HG03039 (cell line): ENCODE results near the gene EGLN1.
A peak's percentile ranks its signal among the peaks of the same experiment; 100 is the strongest.

Experiments
- ATAC-seq: cut with Tn5 transposase; IDR thresholded peaks from one replicate; pipeline ENCODE4 v1.9.1; 2021; ENCODE audit warnings: mild to moderate bottlenecking, moderate library complexity; ENCODE audit not compliant: unreplicated experiment

The EGLN1 gene

GRCh38 chr1:231422798-231423309 is 767 bp upstream of the EGLN1 start:
- no peak for ATAC-seq

GRCh38 chr1:231421546-231421970 is 529 bp downstream of the EGLN1 start:
- ATAC-seq: peak; percentile 24

- ATAC-seq: peak; percentile 5
Measured at GRCh38 chr1:231420959-231421545, 1.0 kb downstream of the EGLN1 start.

- ATAC-seq: no peak
Measured at GRCh38 chr1:231420299-231420958, 1.7 kb downstream of the EGLN1 start.

GRCh38 chr1:231419738-231420298 is 2.3 kb downstream of the EGLN1 start:
- ATAC-seq: no peak

- ATAC-seq: no peak
Measured at GRCh38 chr1:231419147-231419546, 2.9 kb downstream of the EGLN1 start.

- ATAC-seq: no peak
Measured at GRCh38 chr1:231418741-231419107, 3.4 kb downstream of the EGLN1 start.

GRCh38 chr1:231418101-231418740 is 3.9 kb downstream of the EGLN1 start:
- no peak for ATAC-seq

GRCh38 chr1:231417513-231417912 is 4.6 kb downstream of the EGLN1 start:
- ATAC-seq: no peak

GRCh38 chr1:231416901-231417300 is 5.2 kb downstream of the EGLN1 start:
- no peak for ATAC-seq

- ATAC-seq: no peak
Measured at GRCh38 chr1:231415018-231415583, 7.0 kb downstream of the EGLN1 start.

GRCh38 chr1:231414260-231415016 is 7.6 kb downstream of the EGLN1 start:
- ATAC-seq: no peak

GRCh38 chr1:231413749-231414082 is 8.4 kb downstream of the EGLN1 start:
- no peak for ATAC-seq

- ATAC-seq: no peak
Measured at GRCh38 chr1:231411036-231411531, 11.0 kb downstream of the EGLN1 start.

GRCh38 chr1:231410036-231410612 is 12.0 kb downstream of the EGLN1 start:
- no peak for ATAC-seq

GRCh38 chr1:231408528-231409094 is 13.5 kb downstream of the EGLN1 start:
- ATAC-seq: no peak

- no peak for ATAC-seq
Measured at GRCh38 chr1:231407547-231408396, 14.3 kb downstream of the EGLN1 start.

- no peak for ATAC-seq
Measured at GRCh38 chr1:231407049-231407448, 15.0 kb downstream of the EGLN1 start.

- no peak for ATAC-seq
Measured at GRCh38 chr1:231404318-231404717, 17.8 kb downstream of the EGLN1 start.
